H9 (cell line): ENCODE results near the gene CD1E. TPM values are rescaled to one million over a fixed set of nuclear protein-coding genes. Genes with fewer than 3 reads are reported as not detected.

Source experiments
- DNase-seq: peaks from one replicate; pipeline ENCODE4 v3.0.0-alpha.2; 2017
- H2AFZ ChIP-seq: one replicate; pipeline ENCODE4 v1.6.1; 2013; ENCODE audit warnings: mild to moderate bottlenecking, low read length, control low read depth, moderate library complexity
- H2AK5ac ChIP-seq: 2 replicates; pipeline ENCODE4 v1.6.1; 2013; ENCODE audit warnings: low read length, control low read depth, mixed read lengths; ENCODE audit not compliant: insufficient read length
- H2BK120ac ChIP-seq: one replicate; pipeline ENCODE4 v1.6.1; 2013; ENCODE audit warnings: low read depth, mild to moderate bottlenecking, low read length, control low read depth, inconsistent platforms; ENCODE audit not compliant: poor library complexity, severe bottlenecking
- H2BK12ac ChIP-seq: 2 replicates; pipeline ENCODE4 v1.6.1; 2013; ENCODE audit warnings: low read length, control low read depth, mixed read lengths, low read depth; ENCODE audit not compliant: insufficient read length
- H2BK15ac ChIP-seq: 2 replicates; pipeline ENCODE4 v1.6.1; 2013; ENCODE audit warnings: low read depth, low read length, control low read depth
- H2BK20ac ChIP-seq: one replicate; pipeline ENCODE4 v1.6.1; 2013; ENCODE audit warnings: low read depth, mild to moderate bottlenecking, low read length, control low read depth, inconsistent platforms; ENCODE audit not compliant: poor library complexity, severe bottlenecking
- H2BK5ac ChIP-seq: 2 replicates; pipeline ENCODE4 v1.6.1; 2013; ENCODE audit warnings: low read length, control low read depth, mixed read lengths; ENCODE audit not compliant: insufficient read length
- H3K14ac ChIP-seq: 2 replicates; pipeline ENCODE4 v1.6.1; 2013; ENCODE audit warnings: low read length, control low read depth; ENCODE audit not compliant: insufficient read depth
- H3K18ac ChIP-seq: 2 replicates; pipeline ENCODE4 v1.6.1; 2013; ENCODE audit warnings: low read depth, mild to moderate bottlenecking, mixed read lengths, low read length, control low read depth; ENCODE audit not compliant: insufficient read length
- H3K23ac ChIP-seq: 2 replicates; pipeline ENCODE4 v1.6.1; 2013; ENCODE audit warnings: low read length, control low read depth, mixed read lengths, low read depth; ENCODE audit not compliant: insufficient read length
- H3K23me2 ChIP-seq: 2 replicates; pipeline ENCODE4 v1.6.1; 2013; ENCODE audit warnings: low read depth, mild to moderate bottlenecking, mixed read lengths, low read length, control low read depth; ENCODE audit not compliant: insufficient read length, poor library complexity, severe bottlenecking
- H3K27ac ChIP-seq: 2 replicates; pipeline ENCODE4 v1.5.1; 2013; ENCODE audit warnings: low read length, control low read depth, mixed read lengths, low read depth; ENCODE audit not compliant: insufficient read length
- H3K27me3 ChIP-seq: 2 replicates; pipeline ENCODE4 v1.6.1; 2013; ENCODE audit warnings: low read length, control low read depth, inconsistent platforms; ENCODE audit not compliant: insufficient read depth
- H3K4ac ChIP-seq: 2 replicates; pipeline ENCODE4 v1.6.1; 2013; ENCODE audit warnings: low read depth, mild to moderate bottlenecking, control low read depth, inconsistent platforms, low read length, moderate library complexity
- H3K4me1 ChIP-seq: 2 replicates; pipeline ENCODE4 v1.6.1; 2013; ENCODE audit warnings: low read length, control low read depth, inconsistent platforms; ENCODE audit not compliant: insufficient read depth
- H3K4me2 ChIP-seq: 2 replicates; pipeline ENCODE4 v1.6.1; 2013; ENCODE audit warnings: low read length, control low read depth, mixed read lengths; ENCODE audit not compliant: insufficient read length, insufficient read depth
- H3K56ac ChIP-seq: 2 replicates; pipeline ENCODE4 v1.6.1; 2013; ENCODE audit warnings: low read depth, mild to moderate bottlenecking, mixed read lengths, low read length, control low read depth; ENCODE audit not compliant: insufficient read length
- H3K79me1 ChIP-seq: 2 replicates; pipeline ENCODE4 v1.6.1; 2013; ENCODE audit warnings: low read depth, mild to moderate bottlenecking, moderate library complexity, low read length, control low read depth, inconsistent platforms; ENCODE audit not compliant: insufficient read depth, poor library complexity, severe bottlenecking
- H3K79me2 ChIP-seq: 2 replicates; pipeline ENCODE4 v1.6.1; 2013; ENCODE audit warnings: low read length, control low read depth, inconsistent platforms; ENCODE audit not compliant: insufficient read depth
- H3K9ac ChIP-seq: 2 replicates; pipeline ENCODE4 v1.6.1; 2013; ENCODE audit warnings: low read length, control low read depth, mixed read lengths; ENCODE audit not compliant: insufficient read length; ENCODE audit errors: extremely low read depth
- H3K9me3 ChIP-seq: one replicate; pipeline ENCODE4 v1.6.1; 2013; ENCODE audit warnings: low read depth, low read length, inconsistent platforms; ENCODE audit not compliant: control insufficient read depth
- H3T11ph ChIP-seq: one replicate; pipeline ENCODE4 v1.6.1; 2013; ENCODE audit warnings: mild to moderate bottlenecking, low read length, control low read depth, inconsistent platforms
- H4K20me1 ChIP-seq: one replicate; pipeline ENCODE4 v1.6.1; 2013; ENCODE audit not compliant: control insufficient read depth, insufficient read length, insufficient read depth
- H4K5ac ChIP-seq: 2 replicates; pipeline ENCODE4 v1.6.1; 2013; ENCODE audit warnings: low read depth, mild to moderate bottlenecking, mixed read lengths, low read length, control low read depth; ENCODE audit not compliant: insufficient read length
- H4K8ac ChIP-seq: replicated peaks from 2 replicates; pipeline ENCODE4 v1.6.1; 2013; ENCODE audit warnings: low read length, control low read depth, mixed read lengths, low read depth; ENCODE audit not compliant: insufficient read length
- H4K91ac ChIP-seq: 2 replicates; pipeline ENCODE4 v1.6.1; 2013; ENCODE audit warnings: low read depth, mild to moderate bottlenecking, moderate library complexity, mixed read lengths, low read length, control low read depth; ENCODE audit not compliant: insufficient read length
- H3K27ac Mint-ChIP-seq, 3 experiments: 2 replicates in 2 of 3; 3 replicates in 1 of 3; pipeline ENCODE4 v1.8.0; 2020 to 2021; ENCODE audit warnings: mixed read lengths in 3 of 3, mild to moderate bottlenecking in 1 of 3, moderate library complexity in 1 of 3
- H3K27me3 Mint-ChIP-seq: 2 replicates; pipeline ENCODE4 v1.8.0; 2021; ENCODE audit warnings: low read depth, mild to moderate bottlenecking, moderate library complexity, mixed read lengths
- H3K36me3 Mint-ChIP-seq, 3 experiments: 2 replicates in 2 of 3; 3 replicates in 1 of 3; pipeline ENCODE4 v1.8.0; 2020 to 2021; ENCODE audit warnings: low read depth in 3 of 3, mixed read lengths in 3 of 3; ENCODE audit not compliant: insufficient read depth in 1 of 3
- H3K4me1 Mint-ChIP-seq, 2 experiments: 2 replicates each; pipeline ENCODE4 v1.8.0; 2020; ENCODE audit warnings: mixed read lengths in 2 of 2
- H3K4me3 Mint-ChIP-seq, 2 experiments: 2 replicates in 1 of 2; 3 replicates in 1 of 2; pipeline ENCODE4 v1.8.0; 2020 to 2021; ENCODE audit warnings: mild to moderate bottlenecking in 2 of 2, mixed read lengths in 2 of 2, moderate library complexity in 1 of 2
- H3K9me3 Mint-ChIP-seq, 2 experiments: 2 replicates in 1 of 2; 3 replicates in 1 of 2; pipeline ENCODE4 v1.8.0; 2020; ENCODE audit warnings: mild to moderate bottlenecking in 2 of 2, mixed read lengths in 2 of 2, moderate library complexity in 1 of 2
- CTCF ChIP-seq: fragments of 200-600 bp; sonication (generic); conservative IDR thresholded peaks from 3 replicates; pipeline ENCODE4 v1.8.0; 2021; ENCODE audit warnings: antibody characterized with exemption, mild to moderate bottlenecking
- WGBS: extraction: QIAGEN DNeasy Blood & Tissue Kit; methylation state at CpG from one replicate; pipeline ENCODE4 v1.1.7; 2013; ENCODE audit warnings: missing lambda C conversion rate, low lambda C conversion rate, mixed read lengths; ENCODE audit not compliant: insufficient read length; ENCODE audit errors: extremely low coverage; 5-methylcytosine and 5-hydroxymethylcytosine counted together
- total RNA-seq: library from RNA; stranded (reverse); gene quantifications from 2 replicates; pipeline ENCODE4 v1.2.1, GENCODE V29; 2021

The CD1E gene
- total RNA-seq, 1 experiment from 2014 or later = not detected

DNA sequence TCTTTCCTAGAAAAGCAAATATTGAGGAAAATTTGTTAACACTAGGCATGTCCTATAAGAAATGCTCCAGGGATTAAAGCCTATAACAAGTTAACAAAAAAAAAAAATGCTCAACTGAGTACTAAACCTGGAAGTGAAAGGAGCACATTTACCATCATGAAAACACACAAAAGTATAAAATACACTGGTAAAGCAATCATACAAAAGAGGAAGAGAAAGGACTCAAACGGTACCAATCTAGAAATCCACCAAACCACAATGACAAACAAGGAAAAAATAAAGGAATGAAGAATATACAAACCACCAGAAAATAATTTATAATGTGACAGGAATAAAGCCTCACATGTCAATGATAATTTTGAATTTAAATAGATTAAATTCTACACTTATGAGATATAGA lies 21.2 kb downstream of the CD1E start:
- H3K27me3 ChIP-seq = no peaks in the 10 kb centered on the region
- no CpG with 5 or more reads among the region's 1 CpG for WGBS
- H4K91ac ChIP-seq = no peak overlapping the region
- H3K4ac ChIP-seq = no peak overlapping the region
- H2BK15ac ChIP-seq = no peak overlapping the region
- H4K20me1 ChIP-seq = no peaks in the 10 kb centered on the region
- no peak for TF ChIP-seq CTCF
- no peak overlapping the region for H2AK5ac ChIP-seq
- H3T11ph ChIP-seq = no peak overlapping the region
- H2BK120ac ChIP-seq = no peak overlapping the region
- H3K79me2 ChIP-seq = no peaks in the 10 kb centered on the region
- H3K4me2 ChIP-seq = no peak overlapping the region
- H2BK20ac ChIP-seq = no peak overlapping the region
- no peak overlapping the region for H2AFZ ChIP-seq
- no peaks in the 10 kb centered on the region for H3K9me3 ChIP-seq
- no peaks in the 10 kb centered on the region for H3K27me3 Mint-ChIP-seq
- no peak overlapping the region for H3K27ac ChIP-seq
- no peak overlapping the region for H4K8ac ChIP-seq
- no peak overlapping the region for H4K5ac ChIP-seq
- no peak overlapping the region for H3K9ac ChIP-seq
- no peaks in the 10 kb centered on the region for H3K79me1 ChIP-seq
- no peak overlapping the region for H3K27ac Mint-ChIP-seq
- H3K23me2 ChIP-seq = no peaks in the 10 kb centered on the region
- H2BK12ac ChIP-seq = no peak overlapping the region
- H3K4me3 Mint-ChIP-seq = no peak overlapping the region
- no peak overlapping the region for H3K56ac ChIP-seq
- H3K23ac ChIP-seq = no peak overlapping the region
- no peak for DNase-seq
- no peaks in the 10 kb centered on the region for H3K4me1 ChIP-seq
- no peak overlapping the region for H2BK5ac ChIP-seq
- no peaks in the 10 kb centered on the region for H3K4me1 Mint-ChIP-seq
- no peak overlapping the region for H3K14ac ChIP-seq
- peaks cover 0 to 9% of the 10 kb centered on the region in 2 experiments; a peak in 1 of 5 replicates for H3K9me3 Mint-ChIP-seq
- H3K36me3 Mint-ChIP-seq = no peaks in the 10 kb centered on the region
- H3K18ac ChIP-seq = no peak overlapping the region
